Measurements from ENCODE around the gene RACGAP1.
"Not testable (repeated sequence)": the region's sequence is repeated elsewhere in the genome, so short reads cannot be mapped to it uniquely, and the experiment has no call there.

The RACGAP1 gene

DNA sequence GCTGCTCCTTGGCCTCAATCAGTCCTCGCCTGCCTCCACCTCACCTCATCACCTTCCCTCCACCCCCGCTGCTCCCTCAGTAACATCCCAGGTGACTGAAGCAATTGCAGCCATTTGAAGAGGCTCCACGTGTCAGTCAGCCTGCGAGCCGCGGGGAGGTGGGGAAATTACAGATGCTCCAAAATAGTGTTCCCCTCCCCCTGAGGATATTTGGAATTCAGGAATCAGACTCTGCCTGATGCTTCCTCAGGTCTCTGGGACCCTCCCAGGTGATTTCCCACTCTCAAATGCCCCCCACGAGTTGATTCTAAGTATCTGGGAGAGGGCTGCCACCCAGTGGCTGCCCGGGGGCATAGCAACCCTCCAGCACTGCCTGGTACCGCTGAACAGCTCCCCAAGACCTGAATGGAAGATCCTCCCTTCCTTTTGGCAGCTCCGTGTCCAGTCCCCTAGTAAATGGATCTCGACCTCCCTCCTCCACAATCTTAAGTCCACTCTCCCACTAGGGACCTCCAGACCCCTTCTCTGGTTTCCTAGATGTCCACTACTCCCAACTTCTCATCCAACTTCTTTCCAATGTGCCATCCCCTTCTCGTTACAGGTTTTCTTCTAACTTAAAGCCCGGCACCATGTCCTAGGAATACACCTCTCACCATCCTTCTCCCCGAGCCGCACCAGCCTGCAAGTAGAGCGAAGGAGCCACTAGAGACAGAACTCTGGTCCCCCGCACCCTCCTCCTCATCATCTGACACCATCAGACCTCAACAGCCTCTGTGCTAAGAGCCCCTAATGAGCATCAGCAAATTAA, 30.7 kb upstream of the RACGAP1 start:
- peak; percentile 67 for DNase-seq

DNA sequence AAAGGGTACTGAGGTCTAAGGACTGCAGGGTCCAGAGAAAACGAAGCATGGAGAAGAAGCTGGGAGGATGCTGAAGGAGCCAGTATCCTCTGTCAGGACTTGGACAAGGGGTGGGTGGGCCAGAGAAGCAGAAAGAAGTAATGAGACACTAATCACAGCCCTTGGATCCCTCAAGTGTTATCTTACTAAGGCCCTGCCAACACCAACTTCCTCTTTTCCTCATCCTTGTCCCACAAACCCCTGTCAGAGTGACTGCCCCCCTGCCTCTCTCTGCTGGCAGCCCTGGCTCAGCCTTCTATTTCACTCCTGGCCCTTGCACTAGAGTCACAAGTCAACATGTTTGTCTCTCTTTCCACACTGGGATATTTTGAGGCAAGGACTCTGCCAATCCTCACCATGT, 28.3 kb upstream of the RACGAP1 start:
- no peak for DNase-seq

DNA sequence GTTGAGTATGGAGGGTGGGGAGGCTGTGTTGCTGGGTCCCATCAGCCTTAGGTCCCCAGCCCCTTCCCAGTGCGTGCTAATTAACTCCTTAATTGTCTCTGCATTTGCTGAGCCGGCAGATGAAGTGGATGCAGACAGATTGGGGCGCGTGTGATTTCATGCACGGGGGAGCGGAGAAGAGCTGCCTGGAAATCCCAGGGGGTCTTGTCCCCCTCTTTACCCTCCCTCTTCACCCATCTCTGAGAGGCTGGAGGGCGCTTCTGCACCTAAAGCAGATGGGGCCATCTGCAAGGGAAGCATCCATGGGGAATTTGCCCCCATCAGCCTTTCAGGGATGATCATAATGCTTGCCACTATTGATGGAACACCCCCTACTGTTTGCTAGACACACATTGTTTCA, 27.7 kb upstream of the RACGAP1 start:
- no peak for DNase-seq

DNA sequence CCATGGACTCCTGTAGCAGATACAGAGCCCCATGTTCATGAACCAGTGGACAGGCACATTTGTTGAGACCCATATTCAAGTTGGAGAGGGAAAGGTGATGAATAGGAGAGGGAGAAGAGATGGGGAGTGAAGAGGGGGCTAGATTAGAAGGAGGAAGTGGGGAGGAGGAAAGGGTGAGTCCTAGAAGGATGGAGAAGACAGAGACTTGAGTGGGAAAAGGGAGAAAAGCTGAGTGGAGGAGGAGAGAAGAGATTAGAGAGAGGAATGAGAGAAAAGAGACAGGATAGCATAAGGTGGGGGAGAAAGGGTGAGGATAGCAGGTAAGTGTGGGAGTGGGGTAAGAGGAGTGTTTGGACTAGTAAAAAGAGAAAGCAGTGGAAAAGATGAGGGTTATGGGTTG, 27.2 kb upstream of the RACGAP1 start:
- DNase-seq: no peak

DNA sequence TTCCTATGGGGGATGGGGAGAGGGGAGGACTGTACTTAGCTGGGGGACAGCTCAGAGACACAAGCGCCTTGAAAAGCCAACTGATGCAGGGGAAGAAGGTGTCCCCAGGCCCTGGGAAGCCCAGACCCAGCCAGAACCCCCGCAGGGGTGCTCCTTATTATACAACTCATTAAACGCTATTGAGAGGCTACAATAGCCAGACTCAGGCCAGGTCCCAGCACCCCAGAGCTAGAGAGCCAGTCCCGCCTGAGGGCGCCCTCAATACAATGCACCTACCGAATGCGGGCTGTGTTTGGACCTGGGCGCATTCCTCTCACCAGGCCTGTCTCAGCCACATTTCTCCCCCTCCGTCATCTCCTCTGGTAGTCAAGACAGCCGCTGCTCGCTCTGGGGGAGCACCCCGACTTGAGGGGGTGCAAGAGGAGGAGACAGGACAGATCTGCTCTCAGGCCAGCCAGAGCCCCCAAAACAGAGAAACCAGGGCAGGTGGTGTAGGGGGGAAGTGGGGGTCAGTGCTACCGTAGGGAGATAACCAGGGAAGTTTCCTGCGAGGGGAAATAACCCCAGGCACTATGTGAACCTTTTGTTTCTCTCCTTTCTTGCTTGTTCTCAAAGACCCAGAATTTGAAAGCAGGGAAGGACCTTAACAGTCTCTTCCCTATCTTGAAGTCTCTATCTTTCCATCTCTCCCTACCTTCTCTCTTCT, 26.0 kb upstream of the RACGAP1 start:
- no peak for DNase-seq

- DNase-seq: no peak
These were observed 25.3 kb upstream of the RACGAP1 start for GRCh38 chr12:50050410-50051098.

GRCh38 chr12:50050119-50050385, 24.8 kb upstream of the RACGAP1 start:
- DNase-seq: no peak

- DNase-seq: no peak
These were observed 24.2 kb upstream of the RACGAP1 start for GRCh38 chr12:50049254-50050118.

- no peak for DNase-seq
These were observed 22.5 kb upstream of the RACGAP1 start for GRCh38 chr12:50047693-50048250.

- no peak for DNase-seq
These were observed 18.6 kb upstream of the RACGAP1 start for GRCh38 chr12:50043854-50044253.

DNA sequence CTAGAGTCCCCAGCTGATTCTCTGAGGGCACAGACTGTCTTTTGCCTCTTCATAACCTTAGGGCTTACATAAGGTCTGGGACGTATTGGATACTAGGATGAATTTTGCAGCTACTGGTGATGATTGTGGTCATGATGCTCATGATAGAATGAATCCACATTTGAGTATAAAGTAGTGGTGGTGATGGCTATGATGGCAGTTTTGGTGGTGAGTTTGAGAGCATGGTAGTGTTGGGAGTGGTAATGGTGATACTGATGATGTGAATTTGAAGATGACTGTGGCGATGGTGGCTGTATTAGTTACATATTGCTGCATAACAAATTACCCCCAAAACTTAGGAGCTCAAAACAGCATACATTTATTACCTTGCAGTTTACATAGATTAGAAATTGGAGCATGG, 18.0 kb upstream of the RACGAP1 start:
- no peak for DNase-seq

GRCh38 chr12:50042693-50043092, 17.4 kb upstream of the RACGAP1 start:
- DNase-seq: no peak

- no peak for DNase-seq
These were observed 16.7 kb upstream of the RACGAP1 start for GRCh38 chr12:50041962-50042361.

DNA sequence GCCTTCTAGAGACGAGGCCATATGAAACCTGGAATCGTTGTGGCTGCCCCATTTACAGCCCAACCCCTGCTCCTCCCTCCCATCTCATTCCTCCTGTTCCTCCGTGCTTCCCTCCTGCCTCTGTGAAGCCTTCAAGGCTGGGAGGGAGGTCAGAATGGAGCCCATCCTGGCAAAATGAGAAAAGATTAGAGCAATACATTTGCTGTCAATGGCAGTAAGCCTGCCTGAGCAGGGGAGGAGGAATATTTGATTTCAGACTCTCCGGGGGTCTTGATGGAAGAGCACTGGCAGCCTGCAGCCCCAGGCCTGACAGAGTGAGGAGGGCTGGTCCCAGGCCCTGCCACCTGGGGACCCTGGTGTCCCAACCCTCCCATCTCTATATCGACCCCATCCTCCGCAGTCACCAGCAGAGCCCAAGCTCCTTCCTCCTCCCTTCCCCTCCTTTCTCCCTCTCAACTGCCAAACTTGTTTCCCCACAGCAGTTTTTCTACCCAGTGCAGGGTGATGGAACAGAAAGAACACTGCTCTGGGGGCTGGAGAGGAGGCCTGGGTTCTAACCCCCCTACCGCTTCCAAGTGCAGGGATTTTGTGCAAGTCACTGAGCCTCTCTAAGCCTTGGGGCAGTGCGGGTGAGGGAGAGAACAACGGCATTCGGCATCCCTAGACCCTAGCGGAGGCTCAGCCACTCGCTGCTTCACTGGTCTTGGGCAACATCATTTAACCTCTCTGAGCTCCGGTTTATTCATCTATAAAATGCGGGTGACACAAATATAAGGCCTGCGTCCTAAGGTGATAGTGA, 16.0 kb upstream of the RACGAP1 start:
- no peak for DNase-seq

DNA sequence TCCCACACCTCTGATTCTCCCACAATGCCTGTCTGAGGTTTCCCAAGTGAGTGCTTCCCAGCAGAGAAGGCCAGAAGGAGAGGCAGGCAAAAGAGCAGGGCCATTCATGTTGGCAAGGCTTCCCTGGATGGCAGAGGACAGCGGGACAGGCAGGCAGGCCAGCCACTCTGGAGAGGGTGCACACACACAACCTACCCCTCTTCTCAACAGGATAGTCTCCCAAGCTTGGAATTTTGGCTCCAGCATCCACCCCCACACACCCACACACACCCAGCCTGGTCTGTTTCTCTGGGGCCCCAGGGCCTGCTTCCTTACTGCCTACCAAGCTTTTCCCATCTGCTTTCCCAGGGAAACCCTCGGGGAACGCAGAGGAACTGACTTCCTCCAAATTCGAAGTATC, 15.4 kb upstream of the RACGAP1 start:
- no peak for DNase-seq

- DNase-seq: peak; percentile 91
These were observed 14.0 kb upstream of the RACGAP1 start for GRCh38 chr12:50039151-50039835.

DNA sequence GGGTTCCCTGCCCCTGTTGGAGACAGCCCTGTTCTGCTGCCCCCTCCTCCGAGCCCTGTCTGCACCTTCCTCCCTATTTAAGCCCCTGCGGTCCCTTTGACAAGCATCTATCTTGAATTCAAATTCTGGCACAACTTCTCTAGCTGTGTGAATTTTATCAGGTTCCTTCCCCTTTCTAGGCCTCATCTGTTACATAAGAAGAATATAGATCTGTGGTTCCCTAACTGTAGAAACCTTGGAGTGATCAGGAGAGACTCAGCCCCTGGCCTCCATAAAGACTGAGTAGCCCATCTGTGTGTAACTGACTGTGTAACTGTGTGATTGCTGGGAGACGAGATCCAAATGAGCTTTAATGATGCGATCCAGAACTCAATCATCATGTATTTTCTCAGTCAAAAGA, 13.0 kb upstream of the RACGAP1 start:
- DNase-seq: no peak

GRCh38 chr12:50032854-50033581, 7.7 kb upstream of the RACGAP1 start:
- no peak for DNase-seq

DNA sequence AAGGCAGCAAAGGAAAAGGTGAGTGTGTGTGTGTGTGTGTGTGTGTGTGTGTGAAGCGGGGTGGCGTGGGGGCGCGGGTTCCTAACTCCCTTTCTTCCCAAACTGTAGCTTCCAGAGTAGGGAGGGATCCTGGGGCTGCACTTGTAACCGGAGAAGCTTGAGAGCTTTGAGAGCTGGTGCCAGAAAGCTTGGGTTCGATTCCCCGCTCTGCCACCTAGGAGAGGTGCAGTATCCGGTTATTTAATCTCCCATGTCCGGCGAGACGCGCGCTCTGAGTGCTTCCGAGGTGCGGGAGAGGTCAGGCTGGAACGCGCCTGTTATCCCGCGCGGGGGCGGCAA, 7.2 kb upstream of the RACGAP1 start:
- DNase-seq: no peak

DNA sequence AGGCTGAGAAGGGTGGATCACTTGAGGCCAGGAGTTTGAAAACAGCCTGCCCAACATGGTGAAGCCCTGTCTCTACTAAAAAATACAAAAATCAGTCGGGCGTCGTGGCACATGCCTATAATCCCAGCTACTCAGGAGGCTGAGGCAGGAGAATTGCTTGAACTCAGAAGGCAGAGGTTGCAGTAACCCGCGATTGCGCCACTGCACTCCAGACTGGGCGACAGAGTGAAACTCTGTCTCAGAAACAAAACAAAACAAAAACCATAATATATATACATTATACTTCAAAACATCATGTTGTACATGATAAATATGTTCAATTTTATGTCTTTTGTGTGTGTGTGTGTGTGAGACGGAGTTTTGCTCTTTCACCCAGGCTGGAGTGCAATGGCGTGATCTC, 5.2 kb upstream of the RACGAP1 start:
- DNase-seq: not testable (repeated sequence)

DNA sequence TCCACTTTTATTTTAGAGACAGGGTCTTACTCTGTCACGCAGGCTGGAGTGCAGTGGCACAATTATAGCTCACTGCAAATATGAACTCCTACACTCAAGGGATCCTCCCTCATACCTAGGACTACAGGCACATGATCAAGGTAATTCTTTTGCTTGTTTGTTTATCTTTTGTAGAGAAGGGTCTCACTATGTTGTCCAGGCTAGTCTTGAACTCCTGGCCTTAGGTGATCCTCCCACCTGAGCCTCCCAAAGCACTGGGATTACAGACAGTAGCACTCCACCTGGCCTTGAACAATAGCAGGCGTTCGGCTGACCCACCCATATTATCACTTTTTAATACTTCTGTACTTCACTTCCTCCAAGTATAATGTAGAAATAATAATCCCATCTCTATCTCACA, 1.4 kb upstream of the RACGAP1 start:
- DNase-seq: no peak
